ENCODE measurements around the gene STYX.

- TF ChIP-seq NANOG (IDR thresholded peaks at IDR 0.05; ENCODE audit: borderline replicate concordance): no peak
- TF ChIP-seq REST (IDR thresholded peaks at IDR 0.05; ENCODE audit: unreplicated experiment): no peak
- TF ChIP-seq CTCF (conservative IDR thresholded peaks at IDR 0.05; ENCODE audit: low read depth in 2 of 2): no peak
- TF ChIP-seq POLR2AphosphoS5 (IDR thresholded peaks at IDR 0.05; ENCODE audit: low read depth): no peak
- TF ChIP-seq EZH2phosphoT487 (IDR thresholded peaks at IDR 0.05; ENCODE audit: unreplicated experiment): no peak
- TF ChIP-seq EZH2 (IDR thresholded peaks at IDR 0.05; ENCODE audit: low read depth, unreplicated experiment): no peak
These were observed 6.2 kb upstream of the STYX start for GRCh38 chr14:52723514-52724359.

All from GM23338 (cell line).